ENCODE results near the gene MAPK8IP3.

Gene MAPK8IP3

GRCh38 chr16:1816396-1817275 is 110.6 kb downstream of the MAPK8IP3 start:
- no peak for DNase-seq

GRCh38 chr16:1817276-1817589 is 111.2 kb downstream of the MAPK8IP3 start:
- no peak for DNase-seq

- no peak for DNase-seq
Observed at GRCh38 chr16:1817716-1818115, 111.7 kb downstream of the MAPK8IP3 start.

GRCh38 chr16:1818204-1818872 is 112.3 kb downstream of the MAPK8IP3 start:
- DNase-seq: no peak

- no peak for DNase-seq
Observed at GRCh38 chr16:1818873-1819525, 113.0 kb downstream of the MAPK8IP3 start.

GRCh38 chr16:1819611-1820010 is 113.6 kb downstream of the MAPK8IP3 start:
- no peak for DNase-seq

Data from hematopoietic multipotent progenitor cell treated with erythropoietin and hydrocortisone succinate and interleukin-3 and kit ligand, for 4 days (in vitro differentiated cells).